K562 (cell line): ENCODE data around the gene HOXA10. TPM values are rescaled to one million over a fixed set of nuclear protein-coding genes. Genes with fewer than 3 reads are reported as not detected.

Source experiments
- ATAC-seq: fragments of 200-7000 bp; cut with Tn5 transposase; 3 replicates; pipeline ENCODE4 v1.9.1; 2020; ENCODE audit warnings: moderate library complexity
- BruUV-seq: library from RNA; stranded (reverse); fragments of 400-500 nt; replicated peaks from 2 replicates; lab custom pipeline; 2021; lab: Mats Ljungman, UMichigan
- CTCF ChIA-PET: fragments of 300-600 bp; formaldehyde crosslinking; extraction: SDS; loops from one replicate; lab custom pipeline; 2021; ENCODE audit warnings: low intra/inter-chr PET ratio; lab: Yijun Ruan, JAX
- POLR2A ChIA-PET: fragments of 300-600, 350-650 bp; sonication (Branson Sonifier 250); formaldehyde crosslinking; extraction: SDS; loops from one replicate; lab custom pipeline; 2021; ENCODE audit warnings: antibody characterized with exemption, inconsistent platforms; lab: Yijun Ruan, JAX
- DNase-seq, 4 experiments: peaks; one replicate each; pipeline versions ENCODE4 v3.0.0 to v3.0.0-alpha.2; 2011 to 2018; ENCODE audit warnings: low spot score in 3 of 4, mixed read lengths in 3 of 4; ENCODE audit errors: extremely low read depth in 1 of 4
- FAIRE-seq: peaks from 2 replicates; lab custom pipeline; 2011; peaks lifted over from hg19 to GRCh38; lab: Jason Lieb, UNC
- H2AFZ ChIP-seq: 2 replicates; pipeline ENCODE4 v1.6.0; 2011; ENCODE audit warnings: low read depth, low read length, control low read depth, inconsistent platforms
- H3K27ac ChIP-seq: fragments of 200-600 bp; 3 replicates; pipeline ENCODE4 v1.8.0; 2011; ENCODE audit warnings: low read depth, mild to moderate bottlenecking, control low read depth, inconsistent platforms, low read length, moderate library complexity, mixed read lengths; ENCODE audit errors: extremely low read depth
- H3K27me3 ChIP-seq, 2 experiments: fragments of 300-600 bp in 1 of 2; 2 replicates in 1 of 2; 3 replicates in 1 of 2; pipeline versions ENCODE4 v1.6.0 to v1.8.0; 2011; ENCODE audit warnings: inconsistent platforms in 2 of 2, low read length in 2 of 2, mild to moderate bottlenecking in 1 of 2, mixed read lengths in 1 of 2, moderate library complexity in 1 of 2; ENCODE audit not compliant: control insufficient read depth in 2 of 2, insufficient read depth in 2 of 2
- H3K36me3 ChIP-seq: fragments of 300-600 bp; 3 replicates; pipeline ENCODE4 v1.8.0; 2011; ENCODE audit warnings: mild to moderate bottlenecking, low read length, inconsistent platforms; ENCODE audit not compliant: control insufficient read depth, insufficient read depth
- H3K4me1 ChIP-seq, 2 experiments: fragments of 200-600 bp in 1 of 2; replicated peaks in 1 of 2; 2 replicates in 1 of 2; 3 replicates in 1 of 2; pipeline versions ENCODE4 v1.5.1 to v1.8.0; 2011; ENCODE audit warnings: inconsistent platforms in 2 of 2, low read length in 2 of 2, mild to moderate bottlenecking in 1 of 2, mixed read lengths in 1 of 2, moderate library complexity in 1 of 2; ENCODE audit not compliant: control insufficient read depth in 2 of 2, insufficient read depth in 2 of 2
- H3K4me2 ChIP-seq: 2 replicates; pipeline ENCODE4 v1.6.1; 2011; ENCODE audit warnings: low read length, control low read depth, inconsistent platforms, mixed read lengths; ENCODE audit not compliant: insufficient read depth
- H3K4me3 ChIP-seq: fragments of 200-600 bp; sonication (generic), shearing (Covaris generic); 2 replicates; pipeline ENCODE4 v1.5.1; 2016; ENCODE audit warnings: control low read depth, inconsistent platforms
- H3K79me2 ChIP-seq: fragments of 200-600 bp; 3 replicates; pipeline ENCODE4 v1.8.0; 2011; ENCODE audit warnings: low read length, inconsistent platforms; ENCODE audit not compliant: control insufficient read depth, insufficient read depth
- H3K9ac ChIP-seq, 2 experiments: 2 replicates each; pipeline versions ENCODE4 v1.6.0 to v1.6.1; 2011; ENCODE audit warnings: low read depth in 2 of 2, low read length in 2 of 2, control low read depth in 1 of 2, inconsistent platforms in 1 of 2, mild to moderate bottlenecking in 1 of 2, mixed read lengths in 1 of 2; ENCODE audit not compliant: insufficient read depth in 1 of 2
- H3K9me1 ChIP-seq: one replicate; pipeline ENCODE4 v1.6.0; 2011; ENCODE audit warnings: inconsistent platforms, mild to moderate bottlenecking, low read length, moderate library complexity; ENCODE audit not compliant: control insufficient read depth, insufficient read depth
- H3K9me3 ChIP-seq: replicated peaks from 2 replicates; pipeline ENCODE4 v1.5.1; 2011; ENCODE audit warnings: low read depth, low read length, inconsistent platforms; ENCODE audit not compliant: control insufficient read depth, insufficient read depth
- H4K20me1 ChIP-seq: replicated peaks from 2 replicates; pipeline ENCODE4 v1.6.1; 2011; ENCODE audit warnings: low read length, inconsistent platforms, mixed read lengths; ENCODE audit not compliant: control insufficient read depth, insufficient read depth
- ASH1L ChIP-seq: fragments of 450-650 bp; IDR thresholded peaks from 2 replicates; pipeline ENCODE4 v1.6.1; 2018; ENCODE audit warnings: borderline replicate concordance, mild to moderate bottlenecking, low read depth; ENCODE audit not compliant: partially characterized antibody
- BRD9 ChIP-seq: fragments of 450-650 bp; IDR thresholded peaks from 2 replicates; pipeline ENCODE4 v1.6.1; 2018; ENCODE audit warnings: low read depth; ENCODE audit not compliant: partially characterized antibody
- FIP1L1 ChIP-seq: fragments of 200-400 bp; formaldehyde crosslinking; IDR thresholded peaks from 2 replicates; pipeline ENCODE4 v1.6.1; 2018; ENCODE audit warnings: mild to moderate bottlenecking, low read depth, low read length; ENCODE audit not compliant: poor library complexity, severe bottlenecking
- FOXK1 ChIP-seq: sonication (generic); formaldehyde crosslinking; IDR thresholded peaks from 2 replicates; pipeline ENCODE4 v1.8.0; 2022; ENCODE audit warnings: missing genetic modification reagents, mild to moderate bottlenecking, borderline replicate concordance
- HMG20A ChIP-seq: fragments of 450-650 bp; formaldehyde crosslinking; conservative IDR thresholded peaks from 2 replicates; pipeline ENCODE4 v1.4.0; 2020; ENCODE audit warnings: mild to moderate bottlenecking, mixed read lengths
- HNRNPUL1 ChIP-seq: fragments of 200-400 bp; formaldehyde crosslinking; IDR thresholded peaks from 2 replicates; pipeline ENCODE4 v1.6.1; 2017; ENCODE audit warnings: low read length
- RNF2 ChIP-seq: sonication (generic); IDR thresholded peaks from 2 replicates; pipeline ENCODE4 v1.6.1; 2016
- U2AF2 ChIP-seq: fragments of 200-400 bp; formaldehyde crosslinking; optimal IDR thresholded peaks from 2 replicates; pipeline ENCODE3; 2017; ENCODE audit warnings: low read depth, mild to moderate bottlenecking, low read length
- USF1 ChIP-seq: sonication (generic); formaldehyde crosslinking; IDR thresholded peaks from 2 replicates; pipeline ENCODE4 v1.9.0; 2022; ENCODE audit warnings: mild to moderate bottlenecking, missing genetic modification reagents
- ZBTB1 ChIP-seq: sonication (generic); formaldehyde crosslinking; IDR thresholded peaks from 2 replicates; pipeline ENCODE4 v1.8.1; 2023; ENCODE audit warnings: missing genetic modification reagents, low read depth, mild to moderate bottlenecking, borderline replicate concordance
- ZBTB7A ChIP-seq: IDR thresholded peaks from 2 replicates; pipeline ENCODE4 v1.6.1; 2011; ENCODE audit warnings: low read depth, mild to moderate bottlenecking, low read length, moderate library complexity, borderline replicate concordance; ENCODE audit not compliant: control insufficient read depth
- ZNF324 ChIP-seq: fragments of 250-450 bp; sonication (Bioruptor Pico); IDR thresholded peaks from 2 replicates; pipeline ENCODE4 v1.4.0; 2020; ENCODE audit warnings: mild to moderate bottlenecking
- ZNF561 ChIP-seq: fragments of 450-650 bp; formaldehyde crosslinking; conservative IDR thresholded peaks from 2 replicates; pipeline ENCODE4 v1.4.0; 2020; ENCODE audit warnings: mild to moderate bottlenecking, moderate library complexity
- ZNF655 ChIP-seq: fragments of 250-450 bp; sonication (Bioruptor Pico); IDR thresholded peaks from 2 replicates; pipeline ENCODE4 v1.5.0; 2021
- WGBS: fragments of 100-300 bp; shearing (Covaris generic); methylation state at CpG from one replicate; pipeline ENCODE4 v1.1.6; 2016; ENCODE audit warnings: low coverage, mixed read lengths; ENCODE audit not compliant: insufficient coverage; ENCODE audit errors: missing lambda C conversion rate; 5-methylcytosine and 5-hydroxymethylcytosine counted together
- in situ Hi-C: fragments of 300-500 bp; cut with MboI; formaldehyde crosslinking; loops from 4 replicates; pipeline ENCODE4 v1.15.0; 2018; ENCODE audit warnings: inconsistent platforms, mixed read lengths
- intact Hi-C: fragments of 100-400 bp; cut with micrococcal nuclease; formaldehyde crosslinking; loops from 2 replicates; pipeline ENCODE4 v1.14.2; 2022
- polyA plus RNA-seq, 8 experiments: library from polyadenylated mRNA; depleted of rRNA in 4 of 8; stranded (reverse) in 5 of 8; unstranded in 3 of 8; fragments of >200 nt; fragmentation: Nextera tagmentation in 2 of 8; fragmentation: Illumina TruSeq in 1 of 8; extraction: Ambion mirVana in 2 of 8; extraction: Trizol in 1 of 8; gene quantifications; 2 replicates each; pipeline versions ENCODE4 v1.2.1 to v1.2.3, GENCODE V29; 2011 to 2014; ENCODE audit warnings: inconsistent platforms in 1 of 8, missing spikeins in 1 of 8
- total RNA-seq, 7 experiments: library from RNA; depleted of rRNA in 6 of 7; stranded (reverse); fragments of >200 nt in 6 of 7; fragmentation: Illumina TruSeq in 2 of 7; extraction: Trizol in 2 of 7; gene quantifications; 2 replicates each; pipeline versions ENCODE4 v1.2.1 to v1.2.3, GENCODE V29; 2011 to 2021; ENCODE audit warnings: low replicate concordance in 1 of 7
- TF ChIP-seq, protein P1 (sequence below), 2 experiments: fragments of 450-650 bp in 1 of 2; sonication (generic) in 1 of 2; formaldehyde crosslinking in 1 of 2; IDR thresholded peaks in 1 of 2; conservative IDR thresholded peaks in 1 of 2; 2 replicates each; pipeline versions ENCODE4 v1.6.1 to v1.8.1; 2016 to 2023; ENCODE audit warnings: mild to moderate bottlenecking in 2 of 2, moderate library complexity in 2 of 2, inconsistent platforms in 1 of 2, missing genetic modification reagents in 1 of 2

HOXA10 gene
- total and polyA plus RNA-seq, 9 of the 15 experiments (the other 6 are each of a cell fraction or from before 2014, with no cell fraction given), result not detected

DNA sequence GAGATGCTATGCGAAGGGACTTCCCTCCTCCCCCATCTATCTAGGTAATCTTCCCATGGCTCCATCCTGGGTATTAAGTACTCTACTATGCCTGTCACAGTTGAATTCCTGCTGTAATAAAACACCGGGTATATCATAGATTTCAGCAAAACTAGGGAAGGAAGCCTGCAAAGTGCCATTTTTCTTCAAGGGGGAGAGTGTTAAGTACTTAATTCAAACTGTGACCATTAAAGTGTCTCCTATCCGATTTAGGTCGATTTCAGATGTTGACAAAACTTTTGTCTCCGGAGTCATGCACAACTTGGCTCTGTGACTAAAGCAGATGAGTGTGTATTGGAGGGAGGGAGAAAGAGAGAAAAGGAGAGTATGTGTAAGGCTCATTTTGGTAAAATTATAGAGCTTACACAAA, 48.1 kb downstream of the HOXA10 start:
- ATAC-seq (no peak), DNase-seq (no peak), FAIRE-seq (no peak)
- TF ChIP-seq ZNF655 (CRISPR knock-in tag) (no peak), ASH1L (no peak), ZBTB1 (CRISPR knock-in tag) (no peak), RNF2 (no peak), HNRNPUL1 (no peak), U2AF2 (no peak), FIP1L1 (no peak), FOXK1 (no peak), USF1 (CRISPR knock-in tag) (no peak), ZBTB7A (no peak), HMG20A (CRISPR knock-in tag) (no peak), ZNF561 (no peak), ZNF324 (no peak), BRD9 (no peak)
- TF ChIP-seq, protein P1, sequence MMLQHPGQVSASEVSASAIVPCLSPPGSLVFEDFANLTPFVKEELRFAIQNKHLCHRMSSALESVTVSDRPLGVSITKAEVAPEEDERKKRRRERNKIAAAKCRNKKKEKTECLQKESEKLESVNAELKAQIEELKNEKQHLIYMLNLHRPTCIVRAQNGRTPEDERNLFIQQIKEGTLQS (IDR thresholded peaks at IDR 0.05), result no peak
- TF ChIP-seq, protein P1 (CRISPR knock-in tag; conservative IDR thresholded peaks at IDR 0.05), result no peak
- no TSS peak for BruUV-seq
- Histone ChIP-seq H4K20me1 (no peaks in the 10 kb centered on the region; the same call in none of the 2 replicates), H3K9me1 (no peaks in the 10 kb centered on the region), H3K9me3 (no peaks in the 10 kb centered on the region), H3K4me2 (no peak overlapping the region), H3K4me3 (no peak overlapping the region), H3K4me1 (no peaks in the 10 kb centered on the region), H3K27me3 (peaks cover 21 to 54% of the 10 kb centered on the region in 2 experiments; a peak in 4 of 5 replicates), H3K27ac (no peak overlapping the region), H2AFZ (no peak overlapping the region), H3K9ac (no peak overlapping the region), H3K79me2 (no peaks in the 10 kb centered on the region), H3K36me3 (no peaks in the 10 kb centered on the region)
- ChIA-PET POLR2A (interaction anchor here (0.6 kb wide), 1 partner anchor 21 kb away, joined by 3 read pairs; no protein-coding TSS in a partner anchor), CTCF (interaction anchor here (0.7 kb wide), 1 partner anchor 35 kb away, joined by 3 read pairs; no protein-coding TSS in a partner anchor)
- intact Hi-C loops, result no loop called here
- WGBS, result 1% methylated on average over 5 of the region's 5 CpGs
- in situ Hi-C loops, result loop anchor here (5.0 kb wide), 1 partner anchor 49 kb away; no protein-coding TSS in a partner anchor
